ENCODE data around the gene NOP9.

The NOP9 gene

DNA sequence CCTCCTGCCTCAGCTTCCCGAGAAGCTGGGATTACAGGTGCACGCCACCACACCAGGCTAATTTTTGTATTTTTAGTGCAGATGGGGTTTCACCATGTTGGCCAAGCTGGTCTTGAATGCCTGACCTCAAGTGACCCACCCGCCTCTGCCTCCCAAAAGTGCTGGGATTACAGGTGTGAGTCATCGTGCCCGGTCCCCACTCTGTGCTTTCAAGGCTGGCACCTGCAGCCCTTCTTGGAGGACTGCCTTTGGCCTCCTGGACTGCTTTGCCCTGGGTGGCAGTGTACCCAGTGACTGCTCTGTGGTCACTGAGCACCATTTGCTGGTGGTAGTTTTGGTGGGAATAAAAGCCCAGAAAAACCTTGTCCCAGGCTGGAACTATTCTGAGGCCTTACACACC lies 12.7 kb upstream of the NOP9 start:
- H3K9me3 ChIP-seq (ENCODE audit: insufficient read depth, low read length, severe bottlenecking) = no peaks in the 10 kb centered on the region
- H3K36me3 ChIP-seq (ENCODE audit: insufficient read depth, low read length) = peaks cover 21% of the 10 kb centered on the region
- no peak overlapping the region for H3K4me3 ChIP-seq (ENCODE audit: low read depth in 1 of 2, low read length in 2 of 2)
- no peak overlapping the region for H3K4me2 ChIP-seq (ENCODE audit: insufficient read depth, low read length)
- ATAC-seq (ENCODE audit: insufficient read depth, low read depth) (no peak), DNase-seq (no peak)
- TF ChIP-seq, protein P1, sequence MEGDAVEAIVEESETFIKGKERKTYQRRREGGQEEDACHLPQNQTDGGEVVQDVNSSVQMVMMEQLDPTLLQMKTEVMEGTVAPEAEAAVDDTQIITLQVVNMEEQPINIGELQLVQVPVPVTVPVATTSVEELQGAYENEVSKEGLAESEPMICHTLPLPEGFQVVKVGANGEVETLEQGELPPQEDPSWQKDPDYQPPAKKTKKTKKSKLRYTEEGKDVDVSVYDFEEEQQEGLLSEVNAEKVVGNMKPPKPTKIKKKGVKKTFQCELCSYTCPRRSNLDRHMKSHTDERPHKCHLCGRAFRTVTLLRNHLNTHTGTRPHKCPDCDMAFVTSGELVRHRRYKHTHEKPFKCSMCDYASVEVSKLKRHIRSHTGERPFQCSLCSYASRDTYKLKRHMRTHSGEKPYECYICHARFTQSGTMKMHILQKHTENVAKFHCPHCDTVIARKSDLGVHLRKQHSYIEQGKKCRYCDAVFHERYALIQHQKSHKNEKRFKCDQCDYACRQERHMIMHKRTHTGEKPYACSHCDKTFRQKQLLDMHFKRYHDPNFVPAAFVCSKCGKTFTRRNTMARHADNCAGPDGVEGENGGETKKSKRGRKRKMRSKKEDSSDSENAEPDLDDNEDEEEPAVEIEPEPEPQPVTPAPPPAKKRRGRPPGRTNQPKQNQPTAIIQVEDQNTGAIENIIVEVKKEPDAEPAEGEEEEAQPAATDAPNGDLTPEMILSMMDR (IDR thresholded peaks at IDR 0.05; ENCODE audit: borderline replicate concordance, extremely low read depth, low read length, poor library complexity, severe bottlenecking) = no peak
- no peak for TF ChIP-seq EZH2 (IDR thresholded peaks at IDR 0.05; ENCODE audit: borderline replicate concordance, low read depth, low read length, severe bottlenecking)
- no peak overlapping the region for H2AFZ ChIP-seq (ENCODE audit: low read depth, low read length)
- no peaks in the 10 kb centered on the region for H3K27me3 ChIP-seq (ENCODE audit: insufficient read depth, low read length, poor library complexity)
- H3K27ac ChIP-seq (ENCODE audit: low read length) = no peak overlapping the region
- H3K4me1 ChIP-seq (ENCODE audit: insufficient read depth, low read length) = no peaks in the 10 kb centered on the region
- no peaks in the 10 kb centered on the region for H4K20me1 ChIP-seq (ENCODE audit: insufficient read depth, low read length)
- H3K79me2 ChIP-seq (ENCODE audit: insufficient read depth, low read length) = no peaks in the 10 kb centered on the region
- H3K9ac ChIP-seq (ENCODE audit: low read depth, low read length) = no peak overlapping the region

DNA sequence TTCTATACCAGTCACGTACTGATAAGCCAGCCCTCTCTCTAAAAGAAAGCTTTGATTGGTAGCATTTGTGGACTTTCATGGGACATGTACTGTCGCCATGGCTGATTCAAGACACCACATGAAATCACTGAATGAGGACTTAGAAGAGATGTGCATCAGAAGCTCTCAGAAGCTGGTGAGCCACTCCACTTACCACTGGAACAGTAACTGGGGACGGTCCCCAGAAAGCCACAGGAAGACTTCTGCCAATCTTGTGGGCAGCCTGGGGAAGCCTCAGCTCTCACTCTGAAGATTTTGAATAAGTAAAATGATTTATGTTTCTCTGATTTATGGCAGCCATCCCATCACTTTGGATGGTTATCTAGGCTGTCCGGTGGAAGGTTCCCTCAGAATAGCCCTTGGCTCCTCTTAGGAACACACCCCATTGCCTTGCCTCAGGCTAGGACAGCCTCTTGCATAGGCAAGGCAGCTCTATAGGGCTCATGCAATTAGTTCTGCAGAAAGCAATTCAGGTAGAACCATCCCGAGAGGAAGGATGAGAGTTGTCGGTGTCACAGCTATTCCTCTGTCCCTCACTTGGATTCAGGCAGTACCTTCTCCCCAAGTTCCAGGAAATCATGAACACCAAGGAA lies 9.9 kb upstream of the NOP9 start:
- Histone ChIP-seq H3K9me3 (ENCODE audit: insufficient read depth, low read length, severe bottlenecking) (no peaks in the 10 kb centered on the region), H3K79me2 (ENCODE audit: insufficient read depth, low read length) (no peaks in the 10 kb centered on the region), H4K20me1 (ENCODE audit: insufficient read depth, low read length) (no peaks in the 10 kb centered on the region), H2AFZ (ENCODE audit: low read depth, low read length) (no peak overlapping the region), H3K27ac (ENCODE audit: low read length) (no peak overlapping the region), H3K9ac (ENCODE audit: low read depth, low read length) (no peak overlapping the region), H3K4me3 (ENCODE audit: low read depth in 1 of 2, low read length in 2 of 2) (no peak overlapping the region), H3K27me3 (ENCODE audit: insufficient read depth, low read length, poor library complexity) (no peaks in the 10 kb centered on the region), H3K36me3 (ENCODE audit: insufficient read depth, low read length) (peaks cover 29% of the 10 kb centered on the region), H3K4me2 (ENCODE audit: insufficient read depth, low read length) (no peak overlapping the region), H3K4me1 (ENCODE audit: insufficient read depth, low read length) (no peaks in the 10 kb centered on the region)
- DNase-seq = no peak
- no peak for TF ChIP-seq EZH2 (IDR thresholded peaks at IDR 0.05; ENCODE audit: borderline replicate concordance, low read depth, low read length, severe bottlenecking)
- TF ChIP-seq, protein P1 (IDR thresholded peaks at IDR 0.05; ENCODE audit: borderline replicate concordance, extremely low read depth, low read length, poor library complexity, severe bottlenecking) = no peak
- no peak for ATAC-seq (ENCODE audit: insufficient read depth, low read depth)

DNA sequence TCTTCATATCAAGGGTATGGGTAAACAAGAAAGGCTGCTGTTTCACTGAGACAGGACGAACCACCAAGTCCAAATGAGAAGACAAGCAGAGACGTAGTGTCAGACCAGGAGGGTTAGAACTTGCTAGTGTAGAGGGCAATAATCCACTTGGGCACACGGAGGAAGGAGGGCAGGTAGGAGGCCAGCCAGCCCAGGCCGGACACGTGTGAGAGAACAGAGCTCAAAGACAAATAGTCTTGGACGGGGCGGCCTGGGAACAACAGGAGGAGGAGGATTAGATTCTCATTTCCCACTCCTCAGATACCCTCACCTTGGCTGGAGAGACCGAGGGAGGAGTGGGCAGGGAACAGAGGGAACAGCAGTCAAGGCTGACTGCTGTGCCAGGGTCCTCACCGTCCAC lies 8.9 kb upstream of the NOP9 start:
- Histone ChIP-seq H3K27ac (ENCODE audit: low read length) (no peak overlapping the region), H3K27me3 (ENCODE audit: insufficient read depth, low read length, poor library complexity) (no peaks in the 10 kb centered on the region), H4K20me1 (ENCODE audit: insufficient read depth, low read length) (no peaks in the 10 kb centered on the region), H2AFZ (ENCODE audit: low read depth, low read length) (no peak overlapping the region), H3K36me3 (ENCODE audit: insufficient read depth, low read length) (peaks cover 32% of the 10 kb centered on the region), H3K4me3 (ENCODE audit: low read depth in 1 of 2, low read length in 2 of 2) (no peak overlapping the region), H3K9ac (ENCODE audit: low read depth, low read length) (no peak overlapping the region), H3K9me3 (ENCODE audit: insufficient read depth, low read length, severe bottlenecking) (no peaks in the 10 kb centered on the region), H3K4me1 (ENCODE audit: insufficient read depth, low read length) (no peaks in the 10 kb centered on the region), H3K79me2 (ENCODE audit: insufficient read depth, low read length) (no peaks in the 10 kb centered on the region), H3K4me2 (ENCODE audit: insufficient read depth, low read length) (no peak overlapping the region)
- DNase-seq = no peak
- no peak for TF ChIP-seq EZH2 (IDR thresholded peaks at IDR 0.05; ENCODE audit: borderline replicate concordance, low read depth, low read length, severe bottlenecking)
- TF ChIP-seq, protein P1 (IDR thresholded peaks at IDR 0.05; ENCODE audit: borderline replicate concordance, extremely low read depth, low read length, poor library complexity, severe bottlenecking) = no peak
- ATAC-seq (ENCODE audit: insufficient read depth, low read depth) = no peak
